ENCODE results near the gene TOX3. TPM values are rescaled to one million over a fixed set of nuclear protein-coding genes. Genes with fewer than 3 reads are reported as not detected.

TOX3 gene
- total RNA-seq: not detected

- H3K36me3 Mint-ChIP-seq (ENCODE audit: low read depth): no peaks in the 10 kb centered on the region
- no peaks in the 10 kb centered on the region for H3K9me3 Mint-ChIP-seq
- H3K4me1 Mint-ChIP-seq: no peaks in the 10 kb centered on the region
- H3K4me3 Mint-ChIP-seq: no peak within 1 kb of the TSS
- peaks cover 37% of the 10 kb centered on the region for H3K27me3 Mint-ChIP-seq
- no peak within 1 kb of the TSS for H3K27ac Mint-ChIP-seq
- ATAC-seq (replicated peaks): no peak
These were observed at the start of gene TOX3 for GRCh38 chr16:52547004-52547833. TSS of gene TOX3 (minus strand) at chr16:52547143. CDS start at chr16:52546723, 420 bp downstream.

GRCh38 chr16:52592778-52593177, 45.8 kb upstream of the TOX3 start:
- no peak for ATAC-seq (replicated peaks)
- H3K9me3 Mint-ChIP-seq: no peaks in the 10 kb centered on the region

GRCh38 chr16:52591934-52592592, 45.1 kb upstream of the TOX3 start:
- Mint-ChIP-seq H3K4me1 (no peaks in the 10 kb centered on the region), H3K27ac (no peak overlapping the region), H3K4me3 (no peak overlapping the region), H3K36me3 (ENCODE audit: low read depth) (no peaks in the 10 kb centered on the region), H3K9me3 (no peaks in the 10 kb centered on the region), H3K27me3 (no peaks in the 10 kb centered on the region)
- ATAC-seq (replicated peaks): no peak

More at GRCh38 chr16:52592778-52593177, 45.8 kb upstream of the TOX3 start:
- Mint-ChIP-seq H3K27ac (no peak overlapping the region), H3K27me3 (no peaks in the 10 kb centered on the region), H3K4me3 (no peak overlapping the region), H3K4me1 (no peaks in the 10 kb centered on the region), H3K36me3 (ENCODE audit: low read depth) (no peaks in the 10 kb centered on the region)

GRCh38 chr16:52591471-52591870, 44.5 kb upstream of the TOX3 start:
- Mint-ChIP-seq H3K4me1 (no peaks in the 10 kb centered on the region), H3K27ac (no peak overlapping the region)

GRCh38 chr16:52586159-52586558, 39.2 kb upstream of the TOX3 start:
- Mint-ChIP-seq H3K4me1 (no peaks in the 10 kb centered on the region), H3K36me3 (ENCODE audit: low read depth) (no peaks in the 10 kb centered on the region), H3K27me3 (no peaks in the 10 kb centered on the region), H3K27ac (no peak overlapping the region), H3K4me3 (no peak overlapping the region), H3K9me3 (no peaks in the 10 kb centered on the region)
- no peak for ATAC-seq (replicated peaks)

More at GRCh38 chr16:52591471-52591870, 44.5 kb upstream of the TOX3 start:
- H3K4me3 Mint-ChIP-seq: no peak overlapping the region
- no peaks in the 10 kb centered on the region for H3K9me3 Mint-ChIP-seq
- no peaks in the 10 kb centered on the region for H3K36me3 Mint-ChIP-seq (ENCODE audit: low read depth)
- H3K27me3 Mint-ChIP-seq: no peaks in the 10 kb centered on the region
- ATAC-seq (replicated peaks): no peak

GRCh38 chr16:52584354-52585320, 37.7 kb upstream of the TOX3 start:
- Mint-ChIP-seq H3K9me3 (no peaks in the 10 kb centered on the region), H3K36me3 (ENCODE audit: low read depth) (no peaks in the 10 kb centered on the region), H3K27ac (no peak overlapping the region), H3K4me1 (no peaks in the 10 kb centered on the region), H3K27me3 (no peaks in the 10 kb centered on the region), H3K4me3 (no peak overlapping the region)
- ATAC-seq (replicated peaks): no peak

GRCh38 chr16:52581530-52581929, 34.6 kb upstream of the TOX3 start:
- no peaks in the 10 kb centered on the region for H3K27me3 Mint-ChIP-seq
- no peaks in the 10 kb centered on the region for H3K36me3 Mint-ChIP-seq (ENCODE audit: low read depth)
- H3K9me3 Mint-ChIP-seq: no peaks in the 10 kb centered on the region
- no peak for ATAC-seq (replicated peaks)
- H3K27ac Mint-ChIP-seq: no peak overlapping the region
- no peak overlapping the region for H3K4me3 Mint-ChIP-seq
- no peaks in the 10 kb centered on the region for H3K4me1 Mint-ChIP-seq

- Mint-ChIP-seq H3K27ac (no peak overlapping the region), H3K4me1 (no peaks in the 10 kb centered on the region), H3K9me3 (no peaks in the 10 kb centered on the region), H3K4me3 (no peak overlapping the region), H3K36me3 (ENCODE audit: low read depth) (no peaks in the 10 kb centered on the region), H3K27me3 (no peaks in the 10 kb centered on the region)
- no peak for ATAC-seq (replicated peaks)
These were observed 33.5 kb upstream of the TOX3 start for GRCh38 chr16:52580488-52580887.

- no peaks in the 10 kb centered on the region for H3K9me3 Mint-ChIP-seq
- H3K27ac Mint-ChIP-seq: no peak overlapping the region
- no peaks in the 10 kb centered on the region for H3K27me3 Mint-ChIP-seq
- H3K4me3 Mint-ChIP-seq: no peak overlapping the region
- H3K36me3 Mint-ChIP-seq (ENCODE audit: low read depth): no peaks in the 10 kb centered on the region
- H3K4me1 Mint-ChIP-seq: no peaks in the 10 kb centered on the region
- ATAC-seq (replicated peaks): no peak
These were observed 32.0 kb upstream of the TOX3 start for GRCh38 chr16:52578829-52579498.

GRCh38 chr16:52578007-52578828, 31.3 kb upstream of the TOX3 start:
- H3K4me3 Mint-ChIP-seq: no peak overlapping the region
- no peak overlapping the region for H3K27ac Mint-ChIP-seq
- H3K27me3 Mint-ChIP-seq: no peaks in the 10 kb centered on the region
- no peaks in the 10 kb centered on the region for H3K9me3 Mint-ChIP-seq
- H3K36me3 Mint-ChIP-seq (ENCODE audit: low read depth): no peaks in the 10 kb centered on the region
- ATAC-seq (replicated peaks): no peak
- H3K4me1 Mint-ChIP-seq: no peaks in the 10 kb centered on the region

- no peaks in the 10 kb centered on the region for H3K36me3 Mint-ChIP-seq (ENCODE audit: low read depth)
- ATAC-seq (replicated peaks): no peak
- no peak overlapping the region for H3K27ac Mint-ChIP-seq
- H3K4me1 Mint-ChIP-seq: no peaks in the 10 kb centered on the region
- H3K9me3 Mint-ChIP-seq: no peaks in the 10 kb centered on the region
- no peaks in the 10 kb centered on the region for H3K27me3 Mint-ChIP-seq
- no peak overlapping the region for H3K4me3 Mint-ChIP-seq
These were observed 30.3 kb upstream of the TOX3 start for GRCh38 chr16:52577130-52577706.

GRCh38 chr16:52573365-52574299, 26.7 kb upstream of the TOX3 start:
- no peaks in the 10 kb centered on the region for H3K4me1 Mint-ChIP-seq
- H3K27ac Mint-ChIP-seq: no peak overlapping the region
- ATAC-seq (replicated peaks): no peak
- no peak overlapping the region for H3K4me3 Mint-ChIP-seq
- H3K27me3 Mint-ChIP-seq: no peaks in the 10 kb centered on the region
- H3K9me3 Mint-ChIP-seq: peaks cover 3% of the 10 kb centered on the region
- no peaks in the 10 kb centered on the region for H3K36me3 Mint-ChIP-seq (ENCODE audit: low read depth)

Data from activated T-helper 17 cell treated with anti-CD3 and anti-CD28 coated beads, Interleukin-2, amount 50 U/mL, for 72 hours (primary cell).